MM.1S (cell line): Measurements from ENCODE around the gene DIP2B.

Experiments
- DNase-seq: peaks from one replicate; pipeline ENCODE4 v3.0.0-alpha.2; 2015
- H2AFZ ChIP-seq: fragments of 300-600 bp; sonication (generic); 2 replicates; pipeline ENCODE4 v1.6.0; 2016; ENCODE audit warnings: antibody characterized with exemption, low read length
- H3F3A ChIP-seq: fragments of 300-600 bp; sonication (generic); 2 replicates; pipeline ENCODE4 v1.6.1; 2016; ENCODE audit warnings: mild to moderate bottlenecking, antibody characterized with exemption, low read length, moderate library complexity, mixed read lengths; ENCODE audit not compliant: insufficient read depth
- H3K27ac ChIP-seq: fragments of 300-600 bp; sonication (generic); 2 replicates; pipeline ENCODE4 v1.5.1; 2016; ENCODE audit warnings: mild to moderate bottlenecking, low read length
- H3K27me3 ChIP-seq: fragments of 300-600 bp; sonication (generic); replicated peaks from 2 replicates; pipeline ENCODE4 v1.6.0; 2016; ENCODE audit warnings: low read length; ENCODE audit not compliant: insufficient read depth
- H3K36me3 ChIP-seq: fragments of 300-600 bp; sonication (generic); replicated peaks from 2 replicates; pipeline ENCODE4 v1.6.1; 2016; ENCODE audit warnings: mild to moderate bottlenecking, low read length, mixed read lengths; ENCODE audit not compliant: insufficient read depth
- H3K4me1 ChIP-seq: fragments of 300-600 bp; sonication (generic); 2 replicates; pipeline ENCODE4 v1.6.1; 2016; ENCODE audit warnings: low read length, mixed read lengths
- H3K4me2 ChIP-seq: fragments of 300-600 bp; sonication (generic); 2 replicates; pipeline ENCODE4 v1.6.0; 2016; ENCODE audit warnings: low read depth, low read length
- H3K4me3 ChIP-seq: fragments of 300-600 bp; sonication (generic); 2 replicates; pipeline ENCODE4 v1.5.1; 2016; ENCODE audit warnings: low read length, mixed read lengths
- H3K79me2 ChIP-seq: fragments of 300-600 bp; sonication (generic); 2 replicates; pipeline ENCODE4 v1.6.1; 2016; ENCODE audit warnings: mixed run types, low read length, mixed read lengths
- H3K9ac ChIP-seq: fragments of 300-600 bp; sonication (generic); 2 replicates; pipeline ENCODE4 v1.6.1; 2016; ENCODE audit warnings: low read length, mixed read lengths
- H3K9me2 ChIP-seq: fragments of 300-600 bp; sonication (generic); replicated peaks from 2 replicates; pipeline ENCODE4 v1.6.1; 2016; ENCODE audit warnings: mild to moderate bottlenecking, low read length, mixed read lengths; ENCODE audit not compliant: insufficient read depth
- H3K9me3 ChIP-seq: fragments of 300-600 bp; sonication (generic); replicated peaks from 2 replicates; pipeline ENCODE4 v1.6.1; 2016; ENCODE audit warnings: mild to moderate bottlenecking, low read length, mixed read lengths; ENCODE audit not compliant: insufficient read depth
- H4K20me1 ChIP-seq: fragments of 300-600 bp; sonication (generic); 2 replicates; pipeline ENCODE4 v1.6.1; 2016; ENCODE audit warnings: mild to moderate bottlenecking, low read length, moderate library complexity, mixed read lengths; ENCODE audit not compliant: insufficient read depth
- CTCF ChIP-seq: fragments of 300-600 bp; sonication (generic); IDR thresholded peaks from 2 replicates; pipeline ENCODE4 v1.5.1; 2016; ENCODE audit warnings: antibody characterized with exemption, low read length, mixed read lengths
- EZH2 ChIP-seq: fragments of 300-600 bp; sonication (generic); optimal IDR thresholded peaks from 2 replicates; pipeline ENCODE3; 2017; ENCODE audit warnings: low read depth, mild to moderate bottlenecking, antibody characterized with exemption, low read length, mixed read lengths
- EZH2phosphoT487 ChIP-seq: fragments of 300-600 bp; sonication (generic); IDR thresholded peaks from 2 replicates; pipeline ENCODE4 v1.6.1; 2018; ENCODE audit warnings: antibody characterized with exemption, low read length

Gene DIP2B

GRCh38 chr12:50642761-50643160, 138.0 kb downstream of the DIP2B start:
- peaks cover 30% of the 10 kb centered on the region for H3K4me1 ChIP-seq
- H4K20me1 ChIP-seq: no peaks in the 10 kb centered on the region
- DNase-seq: no peak
- 0 out of 2 replicates have a peak, but pooled peaks cover 4% of the 10 kb centered on the region for H3K79me2 ChIP-seq
- TF ChIP-seq CTCF (no peak), EZH2 (no peak), EZH2phosphoT487 (no peak)
- no peak overlapping the region for H3K9ac ChIP-seq
- no peak overlapping the region for H3K4me3 ChIP-seq
- no peak overlapping the region for H2AFZ ChIP-seq
- H3K36me3 ChIP-seq: no peaks in the 10 kb centered on the region
- H3K9me3 ChIP-seq: no peaks in the 10 kb centered on the region
- no peak overlapping the region for H3K27ac ChIP-seq
- no peaks in the 10 kb centered on the region for H3K9me2 ChIP-seq
- no peak overlapping the region for H3K4me2 ChIP-seq
- H3K27me3 ChIP-seq: no peaks in the 10 kb centered on the region
- no peaks in the 10 kb centered on the region for H3F3A ChIP-seq

GRCh38 chr12:50647031-50647430, 142.2 kb downstream of the DIP2B start:
- no peak overlapping the region for H2AFZ ChIP-seq
- DNase-seq: no peak
- H4K20me1 ChIP-seq: no peaks in the 10 kb centered on the region
- H3K36me3 ChIP-seq: no peaks in the 10 kb centered on the region
- TF ChIP-seq EZH2phosphoT487 (no peak), CTCF (no peak), EZH2 (no peak)
- no peaks in the 10 kb centered on the region for H3K4me1 ChIP-seq
- H3K4me2 ChIP-seq: no peak overlapping the region
- H3K27me3 ChIP-seq: no peaks in the 10 kb centered on the region
- no peak overlapping the region for H3K9ac ChIP-seq
- H3K9me2 ChIP-seq: no peaks in the 10 kb centered on the region
- no peak overlapping the region for H3K27ac ChIP-seq
- no peak overlapping the region for H3K4me3 ChIP-seq
- H3K79me2 ChIP-seq: no peaks in the 10 kb centered on the region
- no peaks in the 10 kb centered on the region for H3K9me3 ChIP-seq
- no peaks in the 10 kb centered on the region for H3F3A ChIP-seq

GRCh38 chr12:50647479-50647878, 142.7 kb downstream of the DIP2B start:
- no peaks in the 10 kb centered on the region for H4K20me1 ChIP-seq
- no peaks in the 10 kb centered on the region for H3K36me3 ChIP-seq
- no peaks in the 10 kb centered on the region for H3K79me2 ChIP-seq
- H3K4me2 ChIP-seq: no peak overlapping the region
- H2AFZ ChIP-seq: no peak overlapping the region
- no peaks in the 10 kb centered on the region for H3K9me2 ChIP-seq
- no peaks in the 10 kb centered on the region for H3K9me3 ChIP-seq
- H3K4me1 ChIP-seq: no peaks in the 10 kb centered on the region
- H3K27me3 ChIP-seq: no peaks in the 10 kb centered on the region
- no peak for DNase-seq
- H3F3A ChIP-seq: no peaks in the 10 kb centered on the region
- H3K27ac ChIP-seq: no peak overlapping the region
- no peak overlapping the region for H3K9ac ChIP-seq
- TF ChIP-seq EZH2 (no peak), EZH2phosphoT487 (no peak), CTCF (no peak)
- H3K4me3 ChIP-seq: no peak overlapping the region
